GM12878 (cell line): ENCODE results near the gene PNLDC1. TPM values are rescaled to one million over a fixed set of nuclear protein-coding genes. Genes with fewer than 3 reads are reported as not detected.

Experiments used
- ATAC-seq: fragments of 200-7000 bp; cut with Tn5 transposase; 3 replicates; pipeline ENCODE4 v1.9.1; 2020; ENCODE audit warnings: mild to moderate bottlenecking, moderate library complexity
- BruUV-seq: library from RNA; stranded (reverse); fragments of 400-500 nt; replicated peaks from 2 replicates; lab custom pipeline; 2021; lab: Mats Ljungman, UMichigan
- CTCF ChIA-PET: fragments of 300-600 bp; sonication (Branson Sonifier 250); formaldehyde crosslinking; extraction: SDS; loops from one replicate; lab custom pipeline; 2021; ENCODE audit warnings: inconsistent platforms; lab: Yijun Ruan, JAX
- POLR2A ChIA-PET: fragments of 350-600 bp; formaldehyde crosslinking; extraction: SDS; loops from one replicate; lab custom pipeline; 2021; ENCODE audit warnings: inconsistent platforms; lab: Charles Lee
- RAD21 ChIA-PET: fragments of 300-600 bp; sonication (Branson Sonifier 250); formaldehyde crosslinking; loops from one replicate; lab custom pipeline; 2023; ENCODE audit warnings: antibody characterized with exemption; ENCODE audit not compliant: unreplicated experiment; lab: Charles Lee
- SMC1A ChIA-PET: fragments of 300-600 bp; sonication (Branson Sonifier 250); formaldehyde crosslinking; loops from one replicate; lab custom pipeline; 2023; ENCODE audit not compliant: unreplicated experiment, uncharacterized antibody; lab: Charles Lee
- DNase-seq: peaks from one replicate; pipeline ENCODE4 v3.0.0-alpha.2; 2011; ENCODE audit warnings: low read depth, low spot score
- FAIRE-seq: peaks from 3 replicates; lab custom pipeline; 2011; peaks lifted over from hg19 to GRCh38; lab: Jason Lieb, UNC
- H2AFZ ChIP-seq: 2 replicates; pipeline ENCODE4 v1.6.0; 2011; ENCODE audit warnings: low read depth, low read length, control low read depth; ENCODE audit not compliant: control insufficient read depth
- H3K27ac ChIP-seq: 2 replicates; pipeline ENCODE4 v1.5.1; 2011; ENCODE audit warnings: control low read depth; ENCODE audit not compliant: control insufficient read depth, insufficient read depth
- H3K27me3 ChIP-seq, 2 experiments: replicated peaks in 1 of 2; 2 replicates each; pipeline versions ENCODE4 v1.6.0 to v1.6.1; 2011; ENCODE audit warnings: low read length in 1 of 2; ENCODE audit not compliant: control insufficient read depth in 2 of 2, insufficient read depth in 2 of 2
- H3K36me3 ChIP-seq, 2 experiments: 2 replicates each; pipeline ENCODE4 v1.5.1; 2011; ENCODE audit warnings: low read length in 1 of 2; ENCODE audit not compliant: control insufficient read depth in 2 of 2, insufficient read depth in 2 of 2
- H3K4me1 ChIP-seq: 2 replicates; pipeline ENCODE4 v1.6.1; 2011; ENCODE audit warnings: mild to moderate bottlenecking, low read length, moderate library complexity, mixed read lengths; ENCODE audit not compliant: control insufficient read depth, insufficient read depth
- H3K4me2 ChIP-seq: 2 replicates; pipeline ENCODE4 v1.6.0; 2011; ENCODE audit warnings: control low read depth; ENCODE audit not compliant: control insufficient read depth, insufficient read depth
- H3K4me3 ChIP-seq: fragments of 200-600 bp; sonication (generic); 2 replicates; pipeline ENCODE4 v1.5.1; 2016
- H3K79me2 ChIP-seq: 2 replicates; pipeline ENCODE4 v1.6.0; 2011; ENCODE audit warnings: low read length; ENCODE audit not compliant: control insufficient read depth, insufficient read depth
- H3K9ac ChIP-seq: 2 replicates; pipeline ENCODE4 v1.8.0; 2011; ENCODE audit warnings: low read length, control low read depth, mixed read lengths; ENCODE audit not compliant: control insufficient read depth, insufficient read depth
- H3K9me3 ChIP-seq: replicated peaks from 3 replicates; pipeline ENCODE4 v1.5.1; 2011; ENCODE audit warnings: mild to moderate bottlenecking, low read length; ENCODE audit not compliant: control insufficient read depth, insufficient read depth
- H4K20me1 ChIP-seq: 2 replicates; pipeline ENCODE4 v1.6.0; 2011; ENCODE audit not compliant: control insufficient read depth, insufficient read depth
- BCL3 ChIP-seq: IDR thresholded peaks from 2 replicates; pipeline ENCODE4 v1.6.1; 2011; ENCODE audit warnings: borderline replicate concordance, low read depth, mild to moderate bottlenecking, moderate library complexity, low read length; ENCODE audit not compliant: insufficient read depth, poor library complexity, severe bottlenecking
- GABPA ChIP-seq: IDR thresholded peaks from 2 replicates; pipeline ENCODE4 v1.6.1; 2014; ENCODE audit warnings: antibody characterized with exemption, low read depth, mild to moderate bottlenecking, inconsistent platforms
- MYB ChIP-seq: fragments of 150-350 bp; IDR thresholded peaks from 2 replicates; pipeline ENCODE4 v1.6.1; 2014; ENCODE audit warnings: mild to moderate bottlenecking, low read depth, low read length, borderline replicate concordance
- NRF1 ChIP-seq: conservative IDR thresholded peaks from 2 replicates; pipeline ENCODE4 v1.6.1; 2011; ENCODE audit warnings: mild to moderate bottlenecking, low read depth, low read length, improper control_type of control experiment
- REST ChIP-seq: IDR thresholded peaks from 2 replicates; pipeline ENCODE4 v1.6.1; 2012; ENCODE audit warnings: mild to moderate bottlenecking, low read depth, low read length
- SMAD5 ChIP-seq: IDR thresholded peaks from 2 replicates; pipeline ENCODE4 v1.6.1; 2016; ENCODE audit warnings: antibody characterized with exemption, low read depth
- SPI1 ChIP-seq: IDR thresholded peaks from 2 replicates; pipeline ENCODE4 v1.6.1; 2011; ENCODE audit warnings: low read depth, mild to moderate bottlenecking, low read length, moderate library complexity, borderline replicate concordance; ENCODE audit not compliant: insufficient read depth
- SRF ChIP-seq, 2 experiments: IDR thresholded peaks; 2 replicates each; pipeline ENCODE4 v1.6.1; 2011; ENCODE audit warnings: low read depth in 2 of 2, low read length in 2 of 2, mild to moderate bottlenecking in 1 of 2, moderate library complexity in 1 of 2
- TARDBP ChIP-seq: IDR thresholded peaks from 2 replicates; pipeline ENCODE4 v1.6.1; 2016; ENCODE audit warnings: borderline replicate concordance
- TCF3 ChIP-seq: IDR thresholded peaks from 2 replicates; pipeline ENCODE4 v1.6.1; 2012; ENCODE audit warnings: low read depth, mild to moderate bottlenecking, low read length, borderline replicate concordance; ENCODE audit not compliant: insufficient read depth
- ZBTB40 ChIP-seq: fragments of 450-650 bp; IDR thresholded peaks from 2 replicates; pipeline ENCODE4 v1.6.1; 2016; ENCODE audit warnings: mild to moderate bottlenecking, moderate library complexity, borderline replicate concordance
- ZNF274 ChIP-seq: IDR thresholded peaks from one replicate; pipeline ENCODE4 v1.8.0; 2011; ENCODE audit not compliant: insufficient read length, insufficient read depth
- ZNF384 ChIP-seq: IDR thresholded peaks from 2 replicates; pipeline ENCODE4 v1.6.1; 2012; ENCODE audit warnings: low read depth, mild to moderate bottlenecking, low read length, improper control_type of control experiment, borderline replicate concordance
- WGBS: methylation state at CpG from one replicate; pipeline ENCODE4 v1.1.6; 2016; ENCODE audit warnings: low lambda C conversion rate; ENCODE audit not compliant: insufficient replicate concordance, insufficient coverage; ENCODE audit errors: missing lambda C conversion rate; 5-methylcytosine and 5-hydroxymethylcytosine counted together
- in situ Hi-C: fragments of 300-500 bp; cut with MboI; formaldehyde crosslinking; loops from 9 replicates; pipeline ENCODE4 v1.14.3; 2018; ENCODE audit warnings: mixed read lengths
- intact Hi-C: fragments of 100-400 bp; cut with micrococcal nuclease; formaldehyde crosslinking; loops from one replicate; pipeline ENCODE4 v1.14.2; 2022; ENCODE audit not compliant: unreplicated experiment
- polyA plus RNA-seq, 11 experiments: library from polyadenylated mRNA; depleted of rRNA in 4 of 11; unstranded in 6 of 11; stranded (reverse) in 5 of 11; fragments of >200 nt; fragmentation: Nextera tagmentation in 4 of 11; fragmentation: Illumina TruSeq in 1 of 11; extraction: Ambion mirVana in 4 of 11; extraction: Trizol in 1 of 11; gene quantifications; 1 replicate in 1 of 11; 2 replicates in 10 of 11; pipeline versions ENCODE4 v1.2.1 to v1.2.3, GENCODE V29; 2011 to 2016; ENCODE audit warnings: inconsistent platforms in 2 of 11, missing spikeins in 2 of 11, low read depth in 1 of 11
- total RNA-seq, 4 experiments: library from RNA; depleted of rRNA in 3 of 4; stranded (reverse); fragments of >200 nt in 3 of 4; fragmentation: Illumina TruSeq in 1 of 4; extraction: Trizol in 1 of 4; gene quantifications; 2 replicates each; pipeline versions ENCODE4 v1.2.1 to v1.2.3, GENCODE V29; 2013 to 2021

Gene PNLDC1
- total and polyA plus RNA-seq, 10 of the 15 experiments (the other 5 are each of a cell fraction or from before 2014, with no cell fraction given): 0.06 to 0.25 (median 0.09) TPM; not detected in 2

GRCh38 chr6:159804504-159804903 lies 4.4 kb downstream of the PNLDC1 start:
- ChIA-PET CTCF (no interaction called here), RAD21 (no interaction called here), SMC1A (interaction anchor here (1.6 kb wide), 1 partner anchor 13 kb away, joined by 6 read pairs; no protein-coding TSS in a partner anchor), POLR2A (no interaction called here)
- Histone ChIP-seq H3K4me1 (no peaks in the 10 kb centered on the region), H3K27ac (no peak overlapping the region), H3K27me3 (no peaks in the 10 kb centered on the region), H3K79me2 (no peaks in the 10 kb centered on the region), H3K36me3 (peaks cover 0 to 1% of the 10 kb centered on the region in 2 experiments; a peak in 3 of 4 replicates), H4K20me1 (no peaks in the 10 kb centered on the region), H3K4me2 (no peak overlapping the region), H3K4me3 (no peak overlapping the region), H2AFZ (no peak overlapping the region), H3K9me3 (no peaks in the 10 kb centered on the region), H3K9ac (no peak overlapping the region)
- ATAC-seq (no peak), DNase-seq (no peak), FAIRE-seq (no peak)
- WGBS: 80% methylated on average over 10 of the region's 10 CpGs
- BruUV-seq: no TSS peak
- in situ Hi-C loops: no loop called here
- intact Hi-C loops: no loop called here
- TF ChIP-seq SMAD5 (no peak), BCL3 (no peak), GABPA (no peak), ZNF384 (no peak), REST (no peak), ZNF274 (no peak), TCF3 (no peak), TARDBP (no peak), SPI1 (no peak), MYB (no peak), SRF (IDR thresholded peaks at IDR 0.05; ENCODE audit: low read depth in 2 of 2, low read length in 2 of 2) (no peak), ZBTB40 (no peak), NRF1 (no peak)
